WTC11 (cell line): ENCODE data around the gene CREM.

Source experiments
- CTCF ChIP-seq: fragments of 200-600 bp; IDR thresholded peaks from 2 replicates; pipeline ENCODE4 v1.8.0; 2022; ENCODE audit warnings: antibody characterized with exemption
- ZNF121 ChIP-seq: sonication (generic); formaldehyde crosslinking; IDR thresholded peaks from 2 replicates; pipeline ENCODE4 v1.8.0; 2023; ENCODE audit warnings: missing genetic modification reagents

- TF ChIP-seq ZNF121, result no peak
- no peak for TF ChIP-seq CTCF
Measured at GRCh38 chr10:35219891-35220890, 93.5 kb downstream of the CREM start.
